A549 (cell line): Measurements from ENCODE around the gene ANO7. TPM values are rescaled to one million over a fixed set of nuclear protein-coding genes. Genes with fewer than 3 reads are reported as not detected.
A peak's percentile ranks its signal among the peaks of the same experiment; 100 is the strongest.

Experiments
- ATAC-seq, 2 experiments: fragments of 200-7000 bp in 1 of 2; fragments of >200 bp in 1 of 2; cut with Nextera tagmentation in 1 of 2; cut with Tn5 transposase in 1 of 2; 3 replicates each; pipeline versions ENCODE4 v1.8.0 to v1.9.1; 2018 to 2020; ENCODE audit warnings: mild to moderate bottlenecking in 1 of 2, moderate library complexity in 1 of 2
- CTCF ChIA-PET: fragments of 300-600 bp; sonication (Branson Sonifier 250); formaldehyde crosslinking; extraction: SDS; loops from one replicate; lab custom pipeline; 2021; ENCODE audit warnings: antibody characterized with exemption, inconsistent platforms; lab: Yijun Ruan, JAX
- POLR2A ChIA-PET: fragments of 350-600 bp; formaldehyde crosslinking; extraction: SDS; loops from one replicate; lab custom pipeline; 2021; ENCODE audit warnings: antibody characterized with exemption, inconsistent platforms; lab: Yijun Ruan, JAX
- DNase-seq, 2 experiments: peaks; one replicate each; pipeline versions ENCODE4 v3.0.0 to v3.0.0-alpha.2; 2011 to 2016; ENCODE audit warnings: low read depth in 1 of 2, low spot score in 1 of 2
- FAIRE-seq: peaks from 2 replicates; lab custom pipeline; 2011; peaks lifted over from hg19 to GRCh38; lab: Jason Lieb, UNC
- H3K27ac ChIP-seq, 2 experiments: fragments of >200 bp; sonication (Bioruptor Twin); formaldehyde crosslinking; 3 replicates each; pipeline ENCODE4 v1.5.1; 2016 to 2017
- H3K4me1 ChIP-seq: fragments of >200 bp; sonication (Bioruptor Twin); formaldehyde crosslinking; 3 replicates; pipeline ENCODE4 v1.6.1; 2016
- H3K4me2 ChIP-seq: fragments of >200 bp; sonication (Bioruptor Twin); formaldehyde crosslinking; 3 replicates; pipeline ENCODE4 v1.6.1; 2016
- H3K4me3 ChIP-seq: fragments of >200 bp; sonication (Bioruptor Twin); formaldehyde crosslinking; 3 replicates; pipeline ENCODE4 v1.5.1; 2016
- H3K9me3 ChIP-seq: fragments of >200 bp; sonication (Bioruptor Twin); formaldehyde crosslinking; 3 replicates; pipeline ENCODE4 v1.6.1; 2016
- ATOH8 ChIP-seq: fragments of 250-450 bp; sonication (Bioruptor Pico); IDR thresholded peaks from 2 replicates; pipeline ENCODE4 v1.5.0; 2020; ENCODE audit warnings: low read depth, mild to moderate bottlenecking, moderate library complexity
- CBX2 ChIP-seq: fragments of 200-600 bp; sonication (generic); IDR thresholded peaks from 2 replicates; pipeline ENCODE4 v1.6.1; 2016; ENCODE audit warnings: low read depth, mild to moderate bottlenecking, borderline replicate concordance
- CHD4 ChIP-seq: fragments of 200-600 bp; sonication (generic); IDR thresholded peaks from 2 replicates; pipeline ENCODE4 v1.6.1; 2016; ENCODE audit warnings: antibody characterized with exemption, mild to moderate bottlenecking, borderline replicate concordance
- EHF ChIP-seq: fragments of 250-450 bp; sonication (Bioruptor Pico); IDR thresholded peaks from 2 replicates; pipeline ENCODE4 v1.5.0; 2020; ENCODE audit warnings: mild to moderate bottlenecking
- ESRRA ChIP-seq: fragments of 150-350 bp; IDR thresholded peaks from 2 replicates; pipeline ENCODE4 v1.6.1; 2014; ENCODE audit warnings: mild to moderate bottlenecking, low read length, borderline replicate concordance
- FOSL2 ChIP-seq, 2 experiments: fragments of 450-650 bp in 1 of 2; fragments of >200 bp in 1 of 2; sonication (Bioruptor Twin) in 1 of 2; formaldehyde crosslinking; IDR thresholded peaks; 2 replicates each; pipeline versions ENCODE4 v1.5.0 to v1.6.1; 2016 to 2020; ENCODE audit warnings: mild to moderate bottlenecking in 1 of 2, moderate library complexity in 1 of 2
- FOXS1 ChIP-seq: fragments of 250-450 bp; sonication (Bioruptor Pico); IDR thresholded peaks from 2 replicates; pipeline ENCODE4 v1.5.0; 2020; ENCODE audit warnings: mild to moderate bottlenecking, moderate library complexity
- HDAC2 ChIP-seq: fragments of 200-600 bp; sonication (generic); IDR thresholded peaks from 2 replicates; pipeline ENCODE4 v1.6.1; 2016
- HES2 ChIP-seq: fragments of >200 bp; sonication (Bioruptor Twin); formaldehyde crosslinking; IDR thresholded peaks from 2 replicates; pipeline ENCODE4 v1.6.1; 2016
- HEYL ChIP-seq: fragments of 250-450 bp; sonication (Bioruptor Pico); IDR thresholded peaks from 2 replicates; pipeline ENCODE4 v1.8.0; 2021; ENCODE audit warnings: mild to moderate bottlenecking, moderate library complexity
- HMGXB4 ChIP-seq: fragments of 250-450 bp; sonication (Bioruptor Pico); IDR thresholded peaks from 2 replicates; pipeline ENCODE4 v1.5.0; 2021; ENCODE audit warnings: mild to moderate bottlenecking, moderate library complexity, borderline replicate concordance
- HOXB5 ChIP-seq: fragments of 250-450 bp; sonication (Bioruptor Pico); IDR thresholded peaks from 2 replicates; pipeline ENCODE4 v1.5.0; 2020; ENCODE audit warnings: mild to moderate bottlenecking, moderate library complexity
- JUNB ChIP-seq: fragments of >200 bp; sonication (Bioruptor Twin); formaldehyde crosslinking; IDR thresholded peaks from 2 replicates; pipeline ENCODE4 v1.6.1; 2016
- KDM5A ChIP-seq: fragments of 200-600 bp; sonication (generic); IDR thresholded peaks from 2 replicates; pipeline ENCODE4 v1.6.1; 2016; ENCODE audit warnings: antibody characterized with exemption, mild to moderate bottlenecking
- MAX ChIP-seq: IDR thresholded peaks from 2 replicates; pipeline ENCODE4 v1.6.1; 2012
- NFE2L2 ChIP-seq: fragments of 150-350 bp; conservative IDR thresholded peaks from 2 replicates; pipeline ENCODE4 v1.6.1; 2014; ENCODE audit warnings: low read length
- POLR2AphosphoS2 ChIP-seq: conservative IDR thresholded peaks from 2 replicates; pipeline ENCODE4 v1.6.1; 2012; ENCODE audit warnings: low read length, improper control_type of control experiment, inconsistent platforms
- RARB ChIP-seq: fragments of 250-450 bp; sonication (Bioruptor Pico); IDR thresholded peaks from 2 replicates; pipeline ENCODE4 v1.8.0; 2021; ENCODE audit warnings: mild to moderate bottlenecking, moderate library complexity
- RCOR1 ChIP-seq: fragments of 150-350 bp; IDR thresholded peaks from 2 replicates; pipeline ENCODE4 v1.6.1; 2014; ENCODE audit warnings: antibody characterized with exemption, low read length, low read depth
- RFX5 ChIP-seq: fragments of 450-650 bp; IDR thresholded peaks from 2 replicates; pipeline ENCODE4 v1.7.1; 2014; ENCODE audit warnings: antibody characterized with exemption, mild to moderate bottlenecking, moderate library complexity
- RNF2 ChIP-seq: fragments of 200-600 bp; sonication (generic); IDR thresholded peaks from 2 replicates; pipeline ENCODE4 v1.6.1; 2016; ENCODE audit warnings: low read depth, mild to moderate bottlenecking, antibody characterized with exemption, moderate library complexity, borderline replicate concordance
- SMC3 ChIP-seq: fragments of >200 bp; sonication (Bioruptor Twin); formaldehyde crosslinking; IDR thresholded peaks from 3 replicates; pipeline ENCODE4 v1.6.1; 2018; ENCODE audit warnings: inconsistent platforms
- TFCP2L1 ChIP-seq: fragments of 250-450 bp; sonication (Bioruptor Pico); IDR thresholded peaks from 2 replicates; pipeline ENCODE4 v1.5.0; 2021; ENCODE audit warnings: mild to moderate bottlenecking
- TP53 ChIP-seq: fragments of 250-450 bp; sonication (Bioruptor Pico); IDR thresholded peaks from 2 replicates; pipeline ENCODE4 v1.5.0; 2021; ENCODE audit warnings: mild to moderate bottlenecking, moderate library complexity
- ZC3H11A ChIP-seq: fragments of 450-650 bp; IDR thresholded peaks from 2 replicates; pipeline ENCODE4 v1.6.1; 2014; ENCODE audit warnings: antibody characterized with exemption, mild to moderate bottlenecking
- ZNF302 ChIP-seq: fragments of 250-450 bp; sonication (Bioruptor Pico); IDR thresholded peaks from 2 replicates; pipeline ENCODE4 v1.9.0; 2021; ENCODE audit warnings: inconsistent platforms, mild to moderate bottlenecking, moderate library complexity
- ZSCAN20 ChIP-seq: fragments of 250-450 bp; sonication (Bioruptor Pico); IDR thresholded peaks from 2 replicates; pipeline ENCODE4 v1.8.0; 2022; ENCODE audit warnings: mild to moderate bottlenecking, moderate library complexity
- WGBS: methylation state at CpG from one replicate; pipeline ENCODE4 v1.1.6; 2017; ENCODE audit errors: missing lambda C conversion rate; 5-methylcytosine and 5-hydroxymethylcytosine counted together
- polyA plus RNA-seq, 4 experiments: library from polyadenylated mRNA; depleted of rRNA in 3 of 4; stranded (reverse); fragments of >200 nt; fragmentation: RNase III in 1 of 4; extraction: RNeasy Plus Mini Kit Qiagen cat#74134 plus additional on column Dnase treatment in 1 of 4; gene quantifications; 2 replicates in 3 of 4; 3 replicates in 1 of 4; pipeline ENCODE4 v1.2.3, GENCODE V29; 2011 to 2017

The ANO7 gene
- polyA plus RNA-seq, 2 of the 4 experiments (the other 2 are of a cell fraction) = 0.92 to 2.7 TPM

GRCh38 chr2:241204490-241204889 lies 16.0 kb downstream of the ANO7 start:
- no peak; a peak in 1 of 6 replicates for ATAC-seq
- WGBS = 95% methylated on average over 3 of the region's 4 CpGs
- POLR2A ChIA-PET = no interaction called here
- CTCF ChIA-PET = no interaction called here
- no peak overlapping the region for H3K27ac ChIP-seq
- FAIRE-seq = no peak
- no peak overlapping the region for H3K4me3 ChIP-seq
- DNase-seq = no peak
- no peaks in the 10 kb centered on the region for H3K9me3 ChIP-seq
- TF ChIP-seq FOXS1 (no peak), EHF (CRISPR knock-in tag) (no peak), JUNB (no peak), NFE2L2 (no peak), TP53 (CRISPR knock-in tag) (no peak), ZSCAN20 (CRISPR knock-in tag) (no peak)
- no peak overlapping the region for H3K4me2 ChIP-seq
- H3K4me1 ChIP-seq = no peaks in the 10 kb centered on the region

GRCh38 chr2:241205086-241205485 lies 16.6 kb downstream of the ANO7 start:
- POLR2A ChIA-PET = no interaction called here
- no peak overlapping the region for H3K4me3 ChIP-seq

GRCh38 chr2:241207151-241207550 lies 18.7 kb downstream of the ANO7 start:
- DNase-seq (no peak), ATAC-seq (no peak; a peak in 1 of 6 replicates), FAIRE-seq (no peak)
- CTCF ChIA-PET = interaction anchor here (1.2 to 1.3 kb wide), 3 partner anchors 9 to 129 kb away, joined by 4 to 5 read pairs (median 5); no protein-coding TSS in a partner anchor
- H3K9me3 ChIP-seq = no peaks in the 10 kb centered on the region
- H3K4me1 ChIP-seq = no peaks in the 10 kb centered on the region
- 67% methylated on average over 1 of the region's 1 CpG for WGBS
- TF ChIP-seq MAX (no peak), CBX2 (no peak), RCOR1 (no peak)
- POLR2A ChIA-PET = no interaction called here
- H3K27ac ChIP-seq = no peak overlapping the region
- H3K4me3 ChIP-seq = no peak overlapping the region
- H3K4me2 ChIP-seq = no peak overlapping the region

More at GRCh38 chr2:241205086-241205485, 16.6 kb downstream of the ANO7 start:
- TF ChIP-seq RARB (no peak), ZSCAN20 (CRISPR knock-in tag) (no peak), SMC3 (no peak), HOXB5 (CRISPR knock-in tag) (no peak), HES2 (no peak), TP53 (CRISPR knock-in tag) (no peak), RCOR1 (no peak), ZC3H11A (no peak), ESRRA (no peak), POLR2AphosphoS2 (no peak), HDAC2 (no peak), HMGXB4 (CRISPR knock-in tag) (no peak), TFCP2L1 (CRISPR knock-in tag) (no peak)
- no peaks in the 10 kb centered on the region for H3K4me1 ChIP-seq
- no peak overlapping the region for H3K4me2 ChIP-seq
- FAIRE-seq (no peak), DNase-seq (no peak), ATAC-seq (no peak)
- H3K9me3 ChIP-seq = no peaks in the 10 kb centered on the region
- CTCF ChIA-PET = no interaction called here
- WGBS = 85% methylated on average over 3 of the region's 3 CpGs
- no peak overlapping the region for H3K27ac ChIP-seq

GRCh38 chr2:241207641-241208040 lies 19.2 kb downstream of the ANO7 start:
- WGBS = 53% methylated on average over 6 of the region's 6 CpGs
- Histone ChIP-seq H3K27ac (no peak overlapping the region), H3K4me3 (no peak overlapping the region), H3K4me1 (no peaks in the 10 kb centered on the region), H3K9me3 (no peaks in the 10 kb centered on the region), H3K4me2 (no peak overlapping the region)
- FAIRE-seq (no peak), ATAC-seq (peak in 1 of 2 experiments; percentile 23; a peak in 3 of 6 replicates), DNase-seq (no peak)
- POLR2A ChIA-PET = no interaction called here
- CTCF ChIA-PET = interaction anchor here (0.9 to 1.3 kb wide), 5 partner anchors 8 to 356 kb away, joined by 3 to 5 read pairs (median 4); no protein-coding TSS in a partner anchor
- TF ChIP-seq KDM5A (no peak), ZC3H11A (no peak), ZNF302 (CRISPR knock-in tag) (no peak), CHD4 (no peak), ATOH8 (no peak), FOSL2 (IDR thresholded peaks at IDR 0.05) (no peak), FOSL2 (CRISPR knock-in tag; IDR thresholded peaks at IDR 0.05) (no peak), HMGXB4 (CRISPR knock-in tag) (no peak), ESRRA (no peak), HEYL (no peak), RNF2 (no peak), RFX5 (no peak), SMC3 (no peak), NFE2L2 (no peak)
